HCT116 (cell line): Measurements from ENCODE around the gene ETV7. TPM values are rescaled to one million over a fixed set of nuclear protein-coding genes. Genes with fewer than 3 reads are reported as not detected.

Experiments used
- ATAC-seq: fragments of 200-7000 bp; cut with Tn5 transposase; 2 replicates; pipeline ENCODE4 v1.9.1; 2020; ENCODE audit warnings: mild to moderate bottlenecking, moderate library complexity
- BruUV-seq: library from RNA; stranded (reverse); fragments of 400-500 nt; replicated peaks from 2 replicates; lab custom pipeline; 2021; lab: Mats Ljungman, UMichigan
- CTCF ChIA-PET: fragments of 300-600 bp; sonication (Branson Sonifier 250); formaldehyde crosslinking; loops from one replicate; lab custom pipeline; 2021; ENCODE audit warnings: antibody characterized with exemption; lab: Charles Lee
- POLR2A ChIA-PET: fragments of 300-600, 350-600 bp; sonication (Branson Sonifier 250); formaldehyde crosslinking; loops from one replicate; lab custom pipeline; 2021; ENCODE audit warnings: antibody characterized with exemption; lab: Charles Lee
- RAD21 ChIA-PET, 2 experiments: fragments of 300-600 bp; sonication (Branson Sonifier 250); formaldehyde crosslinking; loops; one replicate each; lab custom pipeline; 2023; ENCODE audit warnings: low total read pairs in 2 of 2; ENCODE audit not compliant: uncharacterized antibody in 2 of 2, unreplicated experiment in 2 of 2, low non-redundant PET in 1 of 2; lab: Charles Lee
- DNase-seq: peaks from one replicate; pipeline ENCODE4 v3.0.0-alpha.2; 2010; ENCODE audit warnings: low read depth, low spot score
- H2AFZ ChIP-seq: fragments of 200-600 bp; shearing (Covaris generic), sonication (generic); 2 replicates; pipeline ENCODE4 v1.6.1; 2017; ENCODE audit warnings: low read depth, mixed run types, mixed read lengths, antibody characterized with exemption, low read length; ENCODE audit not compliant: poor library complexity, severe bottlenecking
- H3K27ac ChIP-seq: 2 replicates; pipeline ENCODE4 v1.5.1; 2012; ENCODE audit warnings: low read depth, low read length
- H3K27me3 ChIP-seq: fragments of 200-600 bp; sonication (generic); 2 replicates; pipeline ENCODE4 v1.6.1; 2016; ENCODE audit warnings: mixed run types, low read length, mixed read lengths; ENCODE audit not compliant: insufficient read depth
- H3K36me3 ChIP-seq, 2 experiments: fragments of 200-500 bp in 1 of 2; fragments of 200-600 bp in 1 of 2; sonication (Bioruptor generic) in 1 of 2; sonication (generic) in 1 of 2; 2 replicates each; pipeline versions ENCODE4 v1.5.1 to v1.6.1; 2014 to 2016; ENCODE audit warnings: low read length in 2 of 2, inconsistent platforms in 1 of 2, mixed read lengths in 1 of 2, mixed run types in 1 of 2; ENCODE audit not compliant: insufficient read depth in 2 of 2, control insufficient read depth in 1 of 2
- H3K4me1 ChIP-seq, 2 experiments: fragments of 200-600 bp in 1 of 2; sonication (generic) in 1 of 2; 2 replicates each; pipeline versions ENCODE4 v1.5.1 to v1.6.1; 2012 to 2017; ENCODE audit warnings: low read length in 2 of 2, inconsistent platforms in 1 of 2, mild to moderate bottlenecking in 1 of 2, mixed read lengths in 1 of 2, mixed run types in 1 of 2, moderate library complexity in 1 of 2; ENCODE audit not compliant: insufficient read depth in 2 of 2, control insufficient read depth in 1 of 2
- H3K4me2 ChIP-seq: fragments of 200-600 bp; sonication (generic); 2 replicates; pipeline ENCODE4 v1.6.1; 2017; ENCODE audit warnings: mixed run types, low read length, mixed read lengths
- H3K4me3 ChIP-seq, 2 experiments: fragments of 200-600 bp in 1 of 2; sonication (generic) in 1 of 2; replicated peaks in 1 of 2; 2 replicates each; pipeline ENCODE4 v1.5.1; 2011 to 2016; ENCODE audit warnings: low read length in 2 of 2, control low read depth in 1 of 2, low read depth in 1 of 2, mild to moderate bottlenecking in 1 of 2, mixed read lengths in 1 of 2, mixed run types in 1 of 2
- H3K79me2 ChIP-seq: fragments of 200-600 bp; sonication (generic); 2 replicates; pipeline ENCODE4 v1.6.1; 2017; ENCODE audit warnings: mild to moderate bottlenecking, mixed run types, low read length, moderate library complexity, mixed read lengths; ENCODE audit not compliant: insufficient read depth
- H3K9ac ChIP-seq: fragments of 200-600 bp; sonication (generic); 2 replicates; pipeline ENCODE4 v1.6.1; 2016; ENCODE audit warnings: low read length, mixed read lengths
- H3K9me2 ChIP-seq: fragments of 200-600 bp; sonication (generic), shearing (Covaris generic); 2 replicates; pipeline ENCODE4 v1.6.1; 2017; ENCODE audit warnings: mixed run types, mild to moderate bottlenecking, moderate library complexity; ENCODE audit not compliant: insufficient read depth
- H3K9me3 ChIP-seq, 2 experiments: fragments of 200-500 bp in 1 of 2; fragments of 200-600 bp in 1 of 2; sonication (Bioruptor generic) in 1 of 2; sonication (generic) in 1 of 2; 2 replicates each; pipeline ENCODE4 v1.6.1; 2014 to 2017; ENCODE audit warnings: low read length in 2 of 2, mixed read lengths in 2 of 2, inconsistent platforms in 1 of 2, low read depth in 1 of 2, mild to moderate bottlenecking in 1 of 2, mixed run types in 1 of 2, moderate library complexity in 1 of 2; ENCODE audit not compliant: control insufficient read depth in 1 of 2, insufficient read depth in 1 of 2
- H4K20me1 ChIP-seq: fragments of 200-600 bp; sonication (generic), shearing (Covaris generic); 2 replicates; pipeline ENCODE4 v1.6.1; 2017; ENCODE audit warnings: mixed run types, mild to moderate bottlenecking, moderate library complexity; ENCODE audit not compliant: insufficient read depth
- CEBPB ChIP-seq: IDR thresholded peaks from 2 replicates; pipeline ENCODE4 v1.6.1; 2012; ENCODE audit warnings: low read depth
- EGR1 ChIP-seq: IDR thresholded peaks from 2 replicates; pipeline ENCODE4 v1.6.1; 2012; ENCODE audit warnings: low read depth
- EZH2phosphoT487 ChIP-seq: fragments of 200-600 bp; IDR thresholded peaks from 2 replicates; pipeline ENCODE4 v1.6.1; 2018; ENCODE audit warnings: antibody characterized with exemption, borderline replicate concordance
- POLR2A ChIP-seq: IDR thresholded peaks from 2 replicates; pipeline ENCODE4 v1.7.0; 2011; ENCODE audit warnings: borderline replicate concordance; ENCODE audit not compliant: insufficient read depth, insufficient read length; ENCODE audit errors: extremely low read depth
- RAD21 ChIP-seq: IDR thresholded peaks from 2 replicates; pipeline ENCODE4 v1.6.1; 2012; ENCODE audit warnings: low read depth, mild to moderate bottlenecking
- SIN3A ChIP-seq: IDR thresholded peaks from 2 replicates; pipeline ENCODE4 v1.6.1; 2012; ENCODE audit warnings: low read depth
- SP1 ChIP-seq: IDR thresholded peaks from 2 replicates; pipeline ENCODE4 v1.6.1; 2012; ENCODE audit warnings: low read depth
- SRF ChIP-seq: IDR thresholded peaks from 2 replicates; pipeline ENCODE4 v1.6.1; 2012; ENCODE audit warnings: low read depth
- TCF7L2 ChIP-seq: IDR thresholded peaks from 2 replicates; pipeline ENCODE4 v1.7.0; 2011; ENCODE audit warnings: borderline replicate concordance, inconsistent platforms; ENCODE audit not compliant: insufficient read depth, insufficient read length; ENCODE audit errors: extremely low read depth
- ZFX ChIP-seq: fragments of 450-650 bp; IDR thresholded peaks from 2 replicates; pipeline ENCODE4 v1.6.1; 2017
- intact Hi-C: fragments of 100-400 bp; cut with micrococcal nuclease; formaldehyde crosslinking; loops from 2 replicates; pipeline ENCODE4 v1.10.0; 2022
- total RNA-seq: library from RNA; stranded (reverse); gene quantifications from one replicate; pipeline ENCODE4 v1.2.1, GENCODE V29; 2021; ENCODE audit not compliant: unreplicated experiment
- TF ChIP-seq, protein P1 (sequence below): IDR thresholded peaks from 2 replicates; pipeline ENCODE4 v1.6.1; 2012

Gene ETV7
- total RNA-seq, 1 experiment from 2014 or later, result 1.0 TPM

DNA sequence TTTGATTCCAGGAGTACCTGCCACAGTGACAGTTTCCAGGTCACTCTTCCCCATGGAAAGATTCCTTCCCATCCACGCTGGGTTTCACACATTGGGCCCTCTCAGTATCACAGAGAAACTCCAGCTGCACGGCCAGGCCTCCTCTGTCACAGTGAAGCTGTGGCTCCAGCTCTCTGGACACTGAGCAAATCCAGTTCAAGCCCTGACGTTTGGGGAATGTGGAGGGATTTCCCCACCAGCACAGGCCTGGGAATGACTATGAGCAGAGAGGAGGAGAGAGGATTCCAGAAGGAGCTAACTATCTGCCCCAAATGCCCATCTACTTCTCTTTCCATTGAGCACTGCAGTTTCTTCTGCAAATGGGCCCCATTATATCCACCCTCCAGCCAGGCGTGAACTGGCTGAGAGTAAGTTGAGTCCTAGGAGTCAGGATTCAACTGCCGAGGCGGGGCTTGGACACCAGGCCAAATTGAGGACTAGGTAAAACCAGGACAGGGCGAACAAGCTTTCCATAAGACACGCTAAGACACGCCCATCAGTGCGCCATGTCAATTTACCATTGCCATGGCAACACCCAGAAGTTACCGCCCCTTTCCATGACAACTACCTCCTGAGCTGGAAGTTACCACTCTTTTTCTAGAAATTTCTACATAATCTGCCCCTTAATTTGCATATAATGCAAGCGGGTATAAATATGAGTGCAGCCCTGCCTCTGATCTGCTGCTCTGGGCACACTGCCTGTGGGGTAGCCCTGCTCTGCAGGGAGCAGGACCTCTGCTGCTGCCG is 41.6 kb downstream of the ETV7 start:
- ChIA-PET RAD21 (no interaction called here), CTCF (interaction anchor here (1.0 kb wide), 1 partner anchor 8 kb away, joined by 6 read pairs; no protein-coding TSS in a partner anchor), POLR2A (no interaction called here)
- Histone ChIP-seq H3K4me1 (peaks cover 0 to 7% of the 10 kb centered on the region in 2 experiments; a peak in 3 of 4 replicates), H3K4me3 (no peak overlapping the region), H2AFZ (no peak overlapping the region), H3K36me3 (no peaks in the 10 kb centered on the region), H3K79me2 (no peaks in the 10 kb centered on the region), H4K20me1 (no peaks in the 10 kb centered on the region), H3K27ac (no peak overlapping the region), H3K9ac (no peak overlapping the region), H3K27me3 (no peaks in the 10 kb centered on the region), H3K9me2 (no peaks in the 10 kb centered on the region), H3K4me2 (no peak overlapping the region), H3K9me3 (no peaks in the 10 kb centered on the region)
- no peak for DNase-seq
- ATAC-seq, result no peak; the same call in 1 of the 2 replicates
- intact Hi-C loops, result no loop called here
- TF ChIP-seq CEBPB (no peak), POLR2A (no peak), EZH2phosphoT487 (no peak), ZFX (no peak)
- BruUV-seq, result no TSS peak

DNA sequence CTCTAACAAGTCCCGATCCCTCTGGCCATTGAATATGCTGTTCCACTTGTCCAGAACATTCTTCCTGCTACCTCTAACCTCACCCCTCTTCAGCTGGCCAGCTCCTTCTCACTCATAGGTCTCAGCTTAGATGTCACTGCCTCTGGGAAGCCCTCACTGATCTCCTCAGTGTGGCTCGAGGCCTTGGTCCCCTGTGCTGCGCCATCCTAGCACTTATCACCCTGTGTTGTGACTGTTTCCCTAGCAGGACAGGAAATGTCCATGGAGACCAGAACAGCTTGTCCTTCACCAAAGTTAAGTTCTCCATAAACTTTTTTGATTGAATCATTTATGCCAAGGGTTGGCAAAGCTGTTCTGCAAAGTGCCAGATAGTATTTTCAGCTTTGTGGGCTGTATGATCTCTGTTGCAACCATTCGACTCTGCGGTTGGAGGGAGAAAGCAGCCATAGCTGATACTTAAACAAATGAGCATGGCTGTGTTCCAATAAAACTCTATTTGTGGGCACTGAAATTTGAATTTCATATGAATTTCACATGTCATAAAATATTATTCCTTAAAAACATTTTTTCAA is 44.3 kb downstream of the ETV7 start:
- Histone ChIP-seq H3K27me3 (no peaks in the 10 kb centered on the region), H3K9me2 (no peaks in the 10 kb centered on the region), H3K9ac (no peak overlapping the region), H2AFZ (no peak overlapping the region), H3K36me3 (no peaks in the 10 kb centered on the region), H3K4me1 (peaks cover 5 to 13% of the 10 kb centered on the region in 2 experiments), H3K4me3 (no peak overlapping the region), H3K27ac (no peak overlapping the region), H4K20me1 (no peaks in the 10 kb centered on the region), H3K4me2 (no peak overlapping the region), H3K79me2 (no peaks in the 10 kb centered on the region), H3K9me3 (no peaks in the 10 kb centered on the region)
- BruUV-seq, result no TSS peak
- intact Hi-C loops, result no loop called here
- ATAC-seq (no peak), DNase-seq (no peak)
- TF ChIP-seq SIN3A (no peak), CEBPB (no peak), ZFX (no peak), EGR1 (no peak), SRF (no peak), TCF7L2 (no peak), RAD21 (no peak), SP1 (no peak)
- TF ChIP-seq, protein P1, sequence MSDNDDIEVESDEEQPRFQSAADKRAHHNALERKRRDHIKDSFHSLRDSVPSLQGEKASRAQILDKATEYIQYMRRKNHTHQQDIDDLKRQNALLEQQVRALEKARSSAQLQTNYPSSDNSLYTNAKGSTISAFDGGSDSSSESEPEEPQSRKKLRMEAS, result no peak
- ChIA-PET RAD21 (no interaction called here), CTCF (interaction anchor here (1.4 kb wide), 1 partner anchor 41 kb away, joined by 3 read pairs; no protein-coding TSS in a partner anchor), POLR2A (no interaction called here)
